HG02973 (cell line): ENCODE data around the gene CALM1.

Source experiments
- ATAC-seq: cut with Tn5 transposase; IDR thresholded peaks from one replicate; pipeline ENCODE4 v1.9.1; 2021; ENCODE audit warnings: moderate library complexity; ENCODE audit not compliant: unreplicated experiment

Gene CALM1

GRCh38 chr14:90440021-90440451 is 43.2 kb downstream of the CALM1 start:
- ATAC-seq: no peak

- no peak for ATAC-seq
Measured at GRCh38 chr14:90440592-90440991, 43.8 kb downstream of the CALM1 start.

DNA sequence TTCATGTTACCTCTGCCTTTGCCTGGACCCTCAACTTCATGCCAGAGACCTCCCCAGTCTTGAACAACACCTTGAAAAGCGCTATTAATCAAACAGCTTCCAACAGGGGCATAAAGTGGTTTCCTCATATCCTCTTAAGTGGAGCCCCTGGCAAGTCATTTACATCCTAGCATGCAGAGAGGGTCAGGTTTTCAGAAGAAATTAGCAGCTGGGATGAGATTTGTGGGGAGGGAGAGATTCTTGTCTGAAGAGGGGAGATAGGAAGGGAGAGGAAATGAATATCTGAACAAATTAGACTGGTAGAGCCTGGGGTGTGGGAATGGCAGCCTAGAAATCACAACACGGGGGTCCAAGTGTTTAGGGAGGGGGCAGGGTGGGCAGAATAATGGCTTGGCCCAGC is 45.6 kb downstream of the CALM1 start:
- ATAC-seq: no peak

GRCh38 chr14:90443161-90444076 is 46.6 kb downstream of the CALM1 start:
- ATAC-seq: no peak

- no peak for ATAC-seq
Measured at GRCh38 chr14:90444077-90444696, 47.4 kb downstream of the CALM1 start.

DNA sequence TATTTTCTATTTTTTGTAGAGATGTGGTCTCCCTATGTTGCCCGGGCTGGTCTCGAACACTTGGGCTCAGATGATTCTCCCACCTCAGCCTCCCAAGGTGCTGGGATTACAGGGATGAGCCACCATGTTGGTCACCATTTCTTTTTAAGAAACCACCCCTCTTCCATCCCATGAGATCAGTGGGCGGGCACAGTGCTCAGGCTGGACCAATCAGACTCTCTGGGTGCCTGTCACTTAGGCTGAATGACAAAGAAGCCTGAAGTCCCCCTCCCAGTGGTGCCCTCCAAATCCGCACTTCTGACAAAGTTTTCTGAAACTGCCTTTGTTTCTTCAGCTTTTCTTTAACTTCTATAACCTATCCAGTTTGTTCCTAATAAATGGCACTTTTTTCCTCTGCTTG is 48.2 kb downstream of the CALM1 start:
- ATAC-seq: no peak

DNA sequence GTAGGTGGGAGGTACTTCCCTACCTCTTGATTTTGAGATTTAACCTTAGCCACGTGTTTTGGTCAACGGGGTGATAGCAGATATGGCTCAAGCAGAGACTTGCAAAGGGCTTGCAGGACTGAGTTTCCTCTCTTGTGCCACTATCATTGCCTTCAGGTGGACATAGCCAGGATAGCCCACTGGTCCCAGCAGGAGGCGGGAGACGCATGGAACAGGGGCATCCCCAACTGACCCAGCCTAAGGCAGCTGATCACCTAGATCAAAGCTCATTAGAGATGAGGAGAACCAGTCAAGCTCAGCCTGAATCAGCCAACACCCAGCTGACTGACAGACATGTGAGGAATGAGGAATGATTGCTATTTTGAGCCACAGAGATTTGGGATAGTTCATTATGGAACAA is 49.6 kb downstream of the CALM1 start:
- no peak for ATAC-seq

DNA sequence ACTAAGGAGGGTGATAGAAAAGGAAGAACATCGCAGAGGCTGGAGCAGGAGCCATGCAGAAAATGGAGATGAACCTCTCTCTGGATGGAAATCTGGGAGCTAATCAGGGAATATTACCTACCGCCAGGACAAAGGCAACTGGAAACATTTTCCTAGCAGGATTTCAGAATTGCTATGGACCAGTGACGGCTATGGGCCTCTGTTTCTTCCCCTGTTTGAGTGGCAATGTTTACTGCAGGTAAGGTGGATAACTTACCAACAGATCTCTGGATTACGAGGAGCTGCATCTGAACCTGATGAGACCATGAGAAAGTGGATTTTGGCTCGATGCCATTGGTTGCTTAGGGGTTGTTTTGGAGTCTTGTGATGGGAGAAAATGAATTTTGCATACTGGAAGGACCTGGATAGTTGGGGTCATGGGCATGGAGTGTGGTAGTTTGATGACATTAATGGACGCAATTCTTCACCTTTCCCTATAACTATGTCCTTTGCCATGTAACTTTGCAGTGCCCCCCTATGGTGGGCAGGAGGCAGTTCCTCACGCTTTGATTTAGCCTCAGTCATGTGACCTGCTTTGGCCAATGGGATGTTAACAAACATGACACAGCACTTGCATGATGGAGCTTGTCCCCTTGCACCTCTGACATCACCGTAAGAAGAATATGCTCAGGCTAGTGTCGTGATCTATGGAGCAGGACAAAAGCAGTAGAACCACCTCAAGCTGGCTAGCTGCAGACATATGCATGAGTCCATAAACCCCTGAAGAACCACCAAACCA is 51.1 kb downstream of the CALM1 start:
- ATAC-seq: no peak

DNA sequence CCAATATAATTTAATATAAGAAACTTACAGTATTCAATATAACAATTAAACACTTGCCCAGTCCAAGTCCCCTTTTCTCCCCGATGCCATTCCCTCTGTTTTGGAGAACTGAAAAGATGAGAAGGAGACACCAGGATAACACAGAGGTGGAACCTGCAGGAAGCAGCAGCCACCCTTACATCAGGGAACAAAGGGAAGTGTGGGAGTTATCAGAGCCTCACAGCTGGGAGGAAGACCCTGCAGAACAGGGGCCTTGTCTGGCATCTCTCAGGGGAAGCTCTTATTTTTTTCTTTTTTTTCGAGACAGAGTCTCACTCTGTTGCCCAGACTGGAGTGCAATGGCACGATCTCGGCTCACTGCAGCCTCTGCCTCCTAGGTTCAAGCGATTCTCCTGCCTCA is 52.6 kb downstream of the CALM1 start:
- ATAC-seq: no peak

GRCh38 chr14:90450151-90450550 is 53.3 kb downstream of the CALM1 start:
- ATAC-seq: no peak

DNA sequence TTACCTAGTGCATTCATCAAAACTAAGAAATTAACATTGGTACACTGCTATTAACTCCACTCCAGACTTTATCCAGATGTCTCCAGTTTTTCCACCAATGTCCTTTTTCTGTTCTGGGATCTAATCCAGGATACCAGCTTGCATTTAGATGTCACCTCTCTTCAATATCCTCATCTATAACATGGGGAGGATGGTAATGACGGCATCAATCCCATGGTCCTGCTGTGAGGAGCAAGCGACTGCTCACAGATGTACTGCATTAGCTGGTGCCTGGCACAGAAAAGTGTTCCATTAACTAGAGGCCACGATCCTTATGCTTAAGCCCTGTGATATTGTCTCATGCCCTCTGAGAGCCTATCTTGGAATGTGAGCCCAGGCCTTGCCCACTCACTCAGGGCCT is 53.8 kb downstream of the CALM1 start:
- ATAC-seq: no peak

GRCh38 chr14:90451443-90451842 is 54.6 kb downstream of the CALM1 start:
- no peak for ATAC-seq

GRCh38 chr14:90451961-90452360 is 55.1 kb downstream of the CALM1 start:
- ATAC-seq: no peak

DNA sequence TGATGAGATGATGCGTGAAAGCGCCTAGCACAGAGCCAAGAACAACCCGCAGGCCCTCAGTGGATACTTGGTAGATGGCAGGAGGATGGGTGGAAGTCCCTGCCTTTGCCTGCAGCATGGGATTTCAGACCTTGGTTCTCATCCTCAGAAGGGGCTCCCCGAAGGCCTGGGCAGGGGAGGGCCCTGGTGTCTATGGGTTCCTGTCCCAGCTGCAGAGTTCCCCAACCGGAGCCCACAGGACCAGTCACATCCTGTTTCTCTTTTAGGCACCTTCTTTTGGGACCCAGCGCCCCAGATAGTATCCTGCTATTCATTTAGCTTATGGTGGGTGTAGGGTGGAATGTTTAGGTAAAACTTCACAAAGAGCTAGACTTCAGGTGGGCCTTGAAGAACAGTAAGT is 55.5 kb downstream of the CALM1 start:
- no peak for ATAC-seq

- no peak for ATAC-seq
Measured at GRCh38 chr14:90453401-90453951, 56.6 kb downstream of the CALM1 start.

DNA sequence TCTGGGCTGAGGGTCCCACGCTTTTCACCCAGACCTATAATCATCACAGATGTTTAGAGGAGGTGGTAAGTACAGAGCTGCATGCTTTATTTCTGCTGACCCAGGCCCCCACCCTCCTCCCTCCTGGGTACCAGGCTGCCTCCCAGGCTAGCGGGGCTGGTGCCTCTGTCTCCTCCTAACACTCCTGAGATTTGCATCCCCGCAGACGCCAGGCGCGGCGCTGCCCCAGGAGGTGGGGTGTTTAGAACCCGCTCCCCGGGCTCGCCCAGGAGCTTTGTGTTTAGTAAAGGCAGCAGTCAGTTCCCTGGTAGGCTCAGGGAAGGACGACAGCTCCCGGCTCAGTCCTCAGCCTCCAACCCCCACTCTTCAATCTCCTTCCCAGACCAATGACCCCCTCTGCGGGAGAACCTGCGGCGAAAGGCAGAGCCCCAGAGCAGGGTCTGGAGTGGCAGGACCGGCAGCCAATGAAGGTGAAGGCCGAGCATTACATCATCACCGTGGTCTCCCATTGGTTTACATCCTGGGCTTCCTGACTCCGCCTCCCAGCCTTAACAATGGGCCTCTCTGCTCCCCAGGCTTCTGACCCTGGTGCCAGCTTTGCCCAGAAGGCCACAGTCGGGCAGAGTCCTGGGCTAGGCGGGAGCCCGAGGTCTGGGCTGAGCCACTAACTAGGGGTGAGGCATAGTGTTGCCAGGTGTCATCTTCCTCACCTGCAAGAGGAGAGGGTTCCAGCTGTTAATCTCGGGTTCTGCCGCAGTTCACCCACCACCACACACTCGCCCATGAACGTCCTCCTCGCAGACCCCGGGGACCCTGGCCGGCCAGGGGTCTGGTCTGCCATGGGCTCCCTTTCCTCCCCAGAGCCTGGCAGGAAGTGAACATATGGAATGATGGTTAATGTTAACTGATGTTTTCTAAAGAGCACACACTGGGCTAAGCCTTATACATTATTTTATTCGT is 57.5 kb downstream of the CALM1 start:
- ATAC-seq: no peak

DNA sequence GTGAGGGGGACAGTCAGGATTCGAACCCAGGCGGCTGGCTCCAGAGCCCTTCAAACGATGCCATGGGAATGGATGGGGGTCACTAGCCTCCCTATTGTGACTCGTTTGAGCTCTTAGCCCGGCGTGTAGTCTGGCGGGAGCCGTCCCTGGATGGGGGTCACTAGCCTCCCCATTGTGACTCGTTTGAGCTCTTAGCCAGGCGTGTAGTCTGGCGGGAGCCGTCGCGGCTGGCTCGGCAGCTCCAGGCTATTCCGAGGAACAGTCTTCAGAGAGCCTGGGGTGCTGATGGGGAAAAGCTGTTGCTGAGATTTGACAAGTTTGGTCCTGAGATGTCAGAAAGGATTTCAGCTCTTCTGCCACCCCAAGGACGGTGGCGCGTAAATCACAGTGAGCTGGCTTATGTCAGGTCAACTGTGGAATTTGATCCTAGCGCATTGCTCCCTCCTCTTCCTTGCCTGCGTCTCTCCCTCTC is 58.3 kb downstream of the CALM1 start:
- no peak for ATAC-seq

DNA sequence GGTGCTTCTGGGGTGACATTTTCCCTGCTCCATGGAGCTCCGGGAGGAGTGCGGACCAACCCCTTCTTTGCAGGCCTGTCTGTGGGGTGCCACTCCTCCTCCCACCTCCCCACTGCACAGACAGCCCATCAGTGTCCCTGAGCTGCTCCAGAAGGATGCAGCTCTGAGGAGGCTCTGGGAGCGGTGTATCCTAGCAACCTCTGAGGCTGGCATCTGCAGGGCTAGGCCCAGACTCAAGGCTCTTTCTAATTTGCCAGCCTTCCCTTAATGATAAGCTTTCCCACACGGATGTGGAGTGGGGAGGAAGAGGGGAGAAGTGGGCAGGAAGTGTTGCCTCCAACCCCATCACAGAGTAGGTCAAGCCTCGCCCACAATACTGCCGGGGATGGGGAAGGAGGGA is 59.7 kb downstream of the CALM1 start:
- no peak for ATAC-seq

DNA sequence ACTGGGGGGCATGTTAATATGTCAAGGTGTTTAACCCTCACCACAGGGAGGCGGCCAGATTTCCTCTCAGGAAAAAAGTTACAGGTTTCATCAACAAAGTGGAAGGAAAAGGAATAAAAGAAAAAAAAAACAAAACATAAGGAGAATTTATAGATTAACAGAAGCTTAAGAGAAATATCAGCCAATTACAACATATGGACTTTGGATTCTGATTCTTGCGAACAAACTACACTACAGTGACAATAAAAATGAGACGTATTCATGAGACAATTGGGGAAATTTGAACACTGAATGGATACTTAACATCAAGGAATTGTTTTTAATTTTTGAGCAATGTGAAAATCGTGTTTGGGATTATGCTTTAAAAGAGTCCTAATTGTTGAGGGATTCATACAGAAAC is 60.4 kb downstream of the CALM1 start:
- ATAC-seq: no peak
